Mammary epithelial cell (primary cell): ENCODE measurements around the gene ARHGEF10L.

Experiments used
- EZH2 ChIP-seq: IDR thresholded peaks from 2 replicates; pipeline ENCODE4 v1.6.1; 2012; ENCODE audit warnings: low read length, inconsistent platforms, borderline replicate concordance
- TF ChIP-seq, protein P1 (sequence below), 2 donors: IDR thresholded peaks in 1 of 2; conservative IDR thresholded peaks in 1 of 2; 2 replicates each; pipeline ENCODE4 v1.5.1; 2011 to 2012; ENCODE audit warnings: inconsistent platforms in 2 of 2, low read length in 2 of 2, mild to moderate bottlenecking in 2 of 2, control low read depth in 1 of 2, low read depth in 1 of 2; ENCODE audit not compliant: insufficient read depth in 1 of 2; ENCODE audit errors: extremely low read depth in 1 of 2

DNA sequence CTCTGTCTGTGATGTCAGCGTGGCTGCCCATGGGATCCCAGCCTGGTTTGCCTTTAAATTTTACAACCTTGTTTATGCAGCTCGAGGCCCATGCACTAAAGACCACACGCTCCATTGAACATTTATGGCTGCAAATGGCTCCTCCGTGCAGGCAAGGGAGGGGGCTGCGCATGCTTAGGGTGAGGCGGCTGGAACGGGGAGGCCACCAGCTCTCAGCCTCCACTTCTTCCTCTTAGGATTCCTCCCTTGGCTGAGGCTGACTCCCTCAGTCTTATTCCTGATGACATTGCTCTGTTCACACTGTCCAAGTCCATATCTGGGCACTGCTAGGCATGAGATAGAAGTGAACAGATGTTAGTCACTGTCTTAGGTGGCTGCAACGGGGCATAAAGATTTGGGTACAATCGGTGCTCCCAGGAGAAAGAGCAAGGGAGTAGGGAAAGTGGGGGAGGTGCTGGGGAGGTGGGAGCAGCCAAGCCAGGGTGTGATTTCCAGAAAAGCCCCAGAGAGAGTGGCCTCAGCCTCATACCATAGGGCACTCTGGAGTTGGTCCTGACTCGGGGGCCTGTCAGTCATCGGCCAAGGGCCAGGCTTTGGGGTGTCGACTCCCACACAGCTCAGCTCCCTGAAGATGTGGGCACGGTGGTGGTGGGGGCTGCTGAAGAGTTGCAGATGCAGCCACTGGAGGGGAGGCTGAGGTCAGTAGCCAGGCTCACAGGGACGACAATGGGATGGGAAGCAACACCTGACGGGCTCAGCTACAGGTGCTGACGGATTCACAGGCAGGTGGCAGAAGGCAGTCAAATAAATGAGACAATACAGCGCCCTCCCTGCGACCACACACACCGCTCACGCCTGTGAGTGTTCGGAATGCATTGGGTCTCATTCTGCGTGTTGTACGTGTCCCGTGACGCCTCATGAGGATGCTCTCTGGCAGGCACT is 178.4 kb downstream of the ARHGEF10L start:
- TF ChIP-seq EZH2 = no peak
- TF ChIP-seq, protein P1, sequence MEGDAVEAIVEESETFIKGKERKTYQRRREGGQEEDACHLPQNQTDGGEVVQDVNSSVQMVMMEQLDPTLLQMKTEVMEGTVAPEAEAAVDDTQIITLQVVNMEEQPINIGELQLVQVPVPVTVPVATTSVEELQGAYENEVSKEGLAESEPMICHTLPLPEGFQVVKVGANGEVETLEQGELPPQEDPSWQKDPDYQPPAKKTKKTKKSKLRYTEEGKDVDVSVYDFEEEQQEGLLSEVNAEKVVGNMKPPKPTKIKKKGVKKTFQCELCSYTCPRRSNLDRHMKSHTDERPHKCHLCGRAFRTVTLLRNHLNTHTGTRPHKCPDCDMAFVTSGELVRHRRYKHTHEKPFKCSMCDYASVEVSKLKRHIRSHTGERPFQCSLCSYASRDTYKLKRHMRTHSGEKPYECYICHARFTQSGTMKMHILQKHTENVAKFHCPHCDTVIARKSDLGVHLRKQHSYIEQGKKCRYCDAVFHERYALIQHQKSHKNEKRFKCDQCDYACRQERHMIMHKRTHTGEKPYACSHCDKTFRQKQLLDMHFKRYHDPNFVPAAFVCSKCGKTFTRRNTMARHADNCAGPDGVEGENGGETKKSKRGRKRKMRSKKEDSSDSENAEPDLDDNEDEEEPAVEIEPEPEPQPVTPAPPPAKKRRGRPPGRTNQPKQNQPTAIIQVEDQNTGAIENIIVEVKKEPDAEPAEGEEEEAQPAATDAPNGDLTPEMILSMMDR (conservative IDR thresholded peaks at IDR 0.05 in 1 of 2, IDR thresholded peaks at IDR 0.05 in 1 of 2; ENCODE audit: extremely low read depth in 1 of 2, insufficient read depth in 1 of 2, low read depth in 1 of 2, low read length in 2 of 2) = no peak
